IPS-20b (cell line): ENCODE data around the gene CCDC12.
A peak's percentile ranks its signal among the peaks of the same experiment; 100 is the strongest.

ENCODE experiments used
- H3K27ac ChIP-seq: one replicate; pipeline ENCODE4 v1.5.1; 2013; ENCODE audit warnings: low read length
- H3K27me3 ChIP-seq: 2 replicates; pipeline ENCODE4 v1.6.1; 2013; ENCODE audit warnings: mild to moderate bottlenecking, low read length, inconsistent platforms; ENCODE audit not compliant: insufficient read depth
- H3K36me3 ChIP-seq: 2 replicates; pipeline ENCODE4 v1.6.1; 2013; ENCODE audit warnings: low read depth, mild to moderate bottlenecking, inconsistent platforms, low read length, moderate library complexity; ENCODE audit not compliant: insufficient read depth
- H3K4me1 ChIP-seq: 2 replicates; pipeline ENCODE4 v1.6.1; 2013; ENCODE audit warnings: mild to moderate bottlenecking, control low read depth, inconsistent platforms, low read length, moderate library complexity; ENCODE audit not compliant: insufficient read depth
- H3K4me3 ChIP-seq: 2 replicates; pipeline ENCODE4 v1.5.1; 2013; ENCODE audit warnings: mild to moderate bottlenecking, low read length, inconsistent platforms
- H3K9ac ChIP-seq: 2 replicates; pipeline ENCODE4 v1.6.1; 2013; ENCODE audit warnings: low read depth, mild to moderate bottlenecking, inconsistent platforms, low read length, moderate library complexity
- H3K9me3 ChIP-seq: 2 replicates; pipeline ENCODE4 v1.6.1; 2013; ENCODE audit warnings: mild to moderate bottlenecking, low read depth, low read length, inconsistent platforms; ENCODE audit not compliant: insufficient read depth

Gene CCDC12

DNA sequence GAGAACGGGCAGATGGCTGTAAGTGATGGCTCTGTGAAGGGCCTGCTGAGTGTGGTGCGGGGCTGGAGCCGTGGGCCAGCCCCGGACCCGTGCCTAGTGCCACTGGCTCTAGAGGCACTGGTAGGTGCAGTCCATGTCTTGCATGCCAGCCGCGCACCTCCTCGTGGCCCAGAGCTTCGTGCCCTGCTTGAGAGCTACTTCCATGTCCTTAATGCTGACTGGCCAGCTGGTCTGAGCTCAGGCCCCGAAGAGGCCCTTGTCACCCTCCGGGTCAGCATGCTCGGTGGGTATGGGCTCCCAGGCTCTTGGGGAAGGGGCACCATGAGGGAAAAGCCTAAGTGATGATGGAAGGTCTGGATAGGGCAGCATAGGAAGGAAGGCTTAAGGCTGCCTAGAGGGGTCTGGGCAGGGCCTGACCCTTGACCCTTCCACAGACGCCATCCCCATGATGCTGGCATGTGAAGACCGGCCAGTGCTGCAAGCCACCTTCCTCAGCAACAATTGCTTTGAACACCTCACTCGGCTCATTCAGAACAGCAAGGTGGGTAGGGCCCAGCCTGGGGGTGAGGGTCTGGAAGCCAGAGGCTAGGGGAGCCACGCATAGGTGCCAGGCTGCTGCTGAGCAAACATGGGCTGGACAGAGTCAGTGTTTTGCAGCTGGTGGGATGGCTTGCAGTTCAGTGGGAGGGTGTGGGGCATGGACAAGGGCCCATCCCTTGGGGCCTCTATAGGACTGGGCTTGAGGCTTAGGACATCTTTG is 15.0 kb upstream of the CCDC12 start:
- no peak overlapping the region for H3K4me3 ChIP-seq
- H3K27ac ChIP-seq = no peak overlapping the region
- H3K27me3 ChIP-seq = no peaks in the 10 kb centered on the region
- no peak overlapping the region for H3K9ac ChIP-seq
- peaks cover 6% of the 10 kb centered on the region; the same call in 1 of the 2 replicates for H3K4me1 ChIP-seq
- H3K36me3 ChIP-seq = peaks cover 14% of the 10 kb centered on the region
- H3K9me3 ChIP-seq = no peaks in the 10 kb centered on the region

DNA sequence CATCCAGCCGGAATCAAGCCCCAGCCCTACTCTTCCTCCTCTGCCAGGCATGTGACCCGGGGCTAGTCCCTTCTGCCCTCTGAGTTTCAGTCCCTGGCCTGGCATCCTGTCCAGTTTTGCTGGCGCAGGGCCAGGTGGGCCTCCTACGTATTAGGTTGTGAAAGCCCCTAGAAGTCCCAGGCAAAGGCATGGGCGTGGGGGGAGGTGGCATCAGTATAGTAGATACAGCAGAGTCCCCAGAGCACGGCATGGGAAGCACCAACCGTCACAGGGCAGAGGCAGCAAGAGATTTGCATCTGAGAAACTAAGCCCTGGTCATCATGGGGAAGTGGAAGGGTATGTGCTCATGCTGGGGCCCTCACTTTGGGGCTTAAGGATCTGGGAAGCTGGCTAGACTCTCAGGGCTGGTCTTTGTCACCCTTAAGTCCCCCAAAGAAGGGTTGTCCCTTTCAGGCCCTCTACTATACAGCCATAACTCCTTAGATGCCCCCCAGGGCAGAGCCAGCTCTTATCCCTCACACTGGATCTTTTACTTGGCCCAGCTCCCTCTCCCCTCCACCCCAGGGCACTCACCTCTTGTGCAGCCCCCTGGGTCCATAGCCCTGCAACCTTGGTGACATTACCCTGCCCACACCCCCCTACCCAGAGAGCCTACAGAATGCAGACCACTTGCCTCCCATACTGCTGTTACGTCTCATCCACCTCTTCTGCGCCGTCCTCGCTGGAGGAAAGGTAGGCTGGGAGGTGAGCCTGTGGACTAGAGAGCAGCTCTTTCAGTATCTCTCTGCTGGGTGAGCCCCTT is 14.2 kb upstream of the CCDC12 start:
- peaks cover 14% of the 10 kb centered on the region for H3K36me3 ChIP-seq
- H3K4me1 ChIP-seq = peaks cover 6% of the 10 kb centered on the region; the same call in 1 of the 2 replicates
- no peak overlapping the region for H3K27ac ChIP-seq
- H3K4me3 ChIP-seq = no peak overlapping the region
- no peaks in the 10 kb centered on the region for H3K27me3 ChIP-seq
- no peaks in the 10 kb centered on the region for H3K9me3 ChIP-seq
- no peak overlapping the region for H3K9ac ChIP-seq

DNA sequence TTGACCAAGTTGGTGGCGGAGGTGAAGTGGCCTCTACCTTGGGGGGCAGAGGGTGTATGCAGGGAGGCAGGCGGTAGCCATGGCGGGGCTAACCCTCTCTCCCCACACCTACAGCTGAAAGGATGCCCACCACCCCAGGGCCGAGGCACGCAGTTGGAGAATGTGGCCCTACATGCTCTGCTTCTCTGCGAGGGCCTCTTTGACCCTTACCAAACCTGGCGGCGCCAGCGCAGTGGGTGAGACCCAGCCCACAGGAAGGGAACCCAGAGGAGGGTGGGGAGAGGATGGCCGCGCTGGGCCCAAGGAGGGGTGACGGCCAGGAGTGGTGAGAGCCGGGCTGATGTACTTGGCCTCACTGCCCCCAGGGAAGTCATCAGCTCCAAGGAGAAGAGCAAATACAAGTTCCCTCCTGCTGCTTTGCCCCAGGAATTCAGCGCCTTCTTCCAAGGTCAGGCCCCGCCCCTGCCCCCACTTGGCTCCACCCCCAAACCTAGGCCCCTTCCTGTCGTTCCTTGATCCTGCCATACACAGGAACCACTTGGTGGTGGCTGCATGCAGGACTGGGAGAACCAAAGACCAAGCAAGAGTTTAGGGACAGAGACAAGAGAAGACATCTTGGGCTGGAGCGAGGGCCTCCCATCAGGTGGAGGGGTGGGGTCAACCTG is 12.7 kb upstream of the CCDC12 start:
- Histone ChIP-seq H3K9ac (no peak overlapping the region), H3K27ac (no peak overlapping the region), H3K36me3 (peaks cover 7% of the 10 kb centered on the region), H3K4me1 (peaks cover 6% of the 10 kb centered on the region; the same call in 1 of the 2 replicates), H3K4me3 (no peak overlapping the region), H3K9me3 (no peaks in the 10 kb centered on the region), H3K27me3 (no peaks in the 10 kb centered on the region)

DNA sequence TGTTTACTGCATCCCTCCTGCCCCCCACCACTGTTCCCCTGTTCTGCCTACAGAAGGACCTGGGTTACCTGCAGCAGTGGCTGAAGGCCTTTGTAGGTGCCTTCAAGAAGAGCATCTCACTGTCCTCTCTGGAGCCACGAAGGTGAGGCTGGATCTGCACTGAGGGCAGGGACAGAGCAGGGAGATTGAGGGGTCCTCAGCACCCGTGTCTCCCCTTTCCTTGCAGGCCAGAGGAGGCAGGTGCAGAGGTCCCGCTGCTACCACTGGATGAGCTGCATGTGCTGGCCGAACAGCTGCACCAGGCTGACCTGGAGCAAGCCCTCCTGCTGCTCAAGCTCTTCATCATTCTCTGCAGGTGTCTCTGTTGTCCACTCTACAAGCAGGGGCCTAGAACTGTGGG is 12.1 kb upstream of the CCDC12 start:
- Histone ChIP-seq H3K4me3 (no peak overlapping the region), H3K9ac (no peak overlapping the region), H3K36me3 (peaks cover 6% of the 10 kb centered on the region), H3K27me3 (no peaks in the 10 kb centered on the region), H3K4me1 (peaks cover 6% of the 10 kb centered on the region; the same call in 1 of the 2 replicates), H3K9me3 (no peaks in the 10 kb centered on the region), H3K27ac (no peak overlapping the region)

DNA sequence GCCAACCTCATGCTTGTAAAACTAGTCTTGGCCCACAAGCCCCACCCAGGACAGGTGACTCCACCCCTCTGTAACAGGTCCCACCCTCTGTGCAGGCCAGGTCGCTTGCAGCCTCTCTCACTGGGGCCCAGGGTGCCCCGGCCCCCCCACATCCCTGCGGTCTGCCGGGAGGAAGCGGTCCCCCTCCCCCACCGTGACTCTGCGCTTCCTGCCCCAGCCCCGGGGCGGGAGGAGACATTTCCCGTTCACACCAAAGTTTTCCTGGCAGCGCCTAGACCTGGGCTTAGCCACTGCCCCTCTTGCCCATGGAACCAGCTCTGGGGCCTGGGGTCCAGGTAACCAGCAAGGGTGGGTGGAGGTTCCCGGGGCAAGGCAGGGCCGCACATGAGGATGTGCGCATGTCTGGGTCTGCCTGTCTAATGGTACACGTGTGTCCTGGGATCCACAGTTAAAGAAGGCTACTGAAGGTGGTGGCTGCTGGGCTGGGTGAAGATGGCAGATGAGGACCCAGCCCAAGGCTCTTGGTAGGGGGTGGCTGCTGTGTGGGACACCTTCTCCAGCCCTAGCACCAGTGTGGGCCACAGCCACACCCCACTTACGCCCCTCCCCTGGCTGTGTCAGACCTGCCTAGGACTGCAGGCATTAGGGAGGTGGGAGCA is 11.3 kb upstream of the CCDC12 start:
- peaks cover 6% of the 10 kb centered on the region for H3K36me3 ChIP-seq
- H3K9me3 ChIP-seq = no peaks in the 10 kb centered on the region
- H3K4me1 ChIP-seq = peaks cover 6% of the 10 kb centered on the region; the same call in 1 of the 2 replicates
- no peaks in the 10 kb centered on the region for H3K27me3 ChIP-seq
- H3K9ac ChIP-seq = peak overlapping the region; percentile 61; the same call in 1 of the 2 replicates
- H3K4me3 ChIP-seq = peak overlapping the region; percentile 32; the same call in 1 of the 2 replicates
- H3K27ac ChIP-seq = no peak overlapping the region

DNA sequence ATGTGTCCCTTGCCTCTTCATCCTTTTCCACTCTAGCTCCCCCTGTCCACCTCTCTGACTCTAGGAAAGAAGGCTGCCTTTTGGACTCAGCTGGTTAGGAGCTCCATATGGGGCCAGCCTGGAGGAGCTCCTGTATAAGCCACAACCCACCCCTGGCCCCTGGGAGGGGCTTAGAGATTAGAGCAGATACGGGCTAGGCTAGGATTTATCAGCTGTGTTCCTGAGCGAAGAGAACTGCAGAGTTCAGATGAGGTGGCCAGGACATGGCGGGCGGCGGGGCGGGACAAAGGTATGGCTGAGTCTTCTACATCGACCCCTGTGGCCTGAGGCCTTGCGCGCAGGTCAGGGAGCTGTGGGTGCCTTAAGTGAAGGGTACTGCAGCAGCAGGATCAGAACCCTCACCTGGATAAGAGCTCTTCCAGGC is 10.8 kb upstream of the CCDC12 start:
- Histone ChIP-seq H3K4me3 (no peak overlapping the region), H3K9me3 (no peaks in the 10 kb centered on the region), H3K9ac (peak overlapping the region; percentile 61; the same call in 1 of the 2 replicates), H3K4me1 (peaks cover 6% of the 10 kb centered on the region; the same call in 1 of the 2 replicates), H3K27me3 (no peaks in the 10 kb centered on the region), H3K27ac (no peak overlapping the region), H3K36me3 (peaks cover 6% of the 10 kb centered on the region)

DNA sequence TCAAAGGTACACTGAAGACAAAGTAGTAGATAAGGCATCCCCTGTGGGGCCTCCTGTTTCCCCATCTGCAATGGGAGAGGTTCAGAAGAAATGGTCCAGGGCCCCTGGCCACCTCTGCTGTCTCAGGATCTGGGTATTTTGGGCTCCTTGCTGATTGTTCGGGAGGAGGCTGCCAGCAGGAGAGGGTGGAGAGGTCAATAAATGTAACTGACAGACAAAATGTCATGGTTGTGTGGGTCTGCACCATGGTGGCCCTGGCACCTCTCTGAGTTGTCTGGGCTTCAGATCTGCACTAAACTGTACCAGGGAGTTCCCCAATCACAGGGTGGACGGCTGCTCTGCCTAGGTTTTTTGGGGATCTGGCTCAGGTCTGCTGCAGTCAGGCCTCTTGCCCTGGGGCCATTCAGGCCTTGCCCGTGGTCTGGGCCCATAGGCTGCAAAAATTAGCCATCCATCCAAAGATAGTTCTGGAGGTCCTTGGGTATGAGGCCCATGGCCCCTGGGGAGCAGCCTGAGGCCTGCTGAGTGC is 10.3 kb upstream of the CCDC12 start:
- Histone ChIP-seq H3K4me1 (peaks cover 6% of the 10 kb centered on the region; the same call in 1 of the 2 replicates), H3K9me3 (no peaks in the 10 kb centered on the region), H3K27ac (no peak overlapping the region), H3K9ac (no peak overlapping the region), H3K27me3 (no peaks in the 10 kb centered on the region), H3K4me3 (no peak overlapping the region), H3K36me3 (peaks cover 6% of the 10 kb centered on the region)

DNA sequence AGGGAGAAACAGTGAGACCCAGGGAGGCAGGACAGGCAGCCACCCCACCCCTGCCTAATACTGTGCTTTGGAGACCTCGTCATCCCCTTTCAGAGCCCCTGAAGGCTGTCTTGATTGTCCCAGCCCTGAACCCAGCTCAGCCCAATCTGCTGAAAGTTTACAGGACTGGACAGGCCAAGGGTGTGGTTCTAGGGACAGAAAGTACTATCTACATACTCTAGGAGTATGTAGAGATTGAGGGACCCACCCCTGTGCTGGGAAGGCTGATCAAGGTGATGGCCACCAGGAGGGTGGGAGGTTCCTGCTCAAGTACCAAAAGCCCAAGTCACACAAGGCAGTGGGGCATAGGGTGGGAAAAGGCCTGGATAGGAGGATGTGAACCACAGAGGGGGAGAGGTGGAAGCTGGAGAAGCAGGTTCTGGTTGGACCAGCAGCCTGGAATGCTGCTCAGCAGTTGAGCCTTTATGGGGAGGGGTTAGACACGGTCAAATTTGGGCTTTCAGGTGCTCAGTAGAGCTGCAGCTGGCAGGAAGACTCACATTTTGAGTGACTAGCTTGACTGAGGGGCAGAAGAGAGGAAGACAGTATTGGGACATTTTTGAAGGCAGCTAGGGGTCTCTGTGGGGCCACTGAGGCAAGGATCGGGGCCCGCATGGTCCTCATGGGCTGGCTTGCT is 9.6 kb upstream of the CCDC12 start:
- peaks cover 5% of the 10 kb centered on the region for H3K36me3 ChIP-seq
- no peaks in the 10 kb centered on the region for H3K9me3 ChIP-seq
- no peaks in the 10 kb centered on the region for H3K27me3 ChIP-seq
- no peak overlapping the region for H3K27ac ChIP-seq
- H3K4me1 ChIP-seq = peaks cover 11% of the 10 kb centered on the region; the same call in 1 of the 2 replicates
- no peak overlapping the region for H3K9ac ChIP-seq
- H3K4me3 ChIP-seq = no peak overlapping the region

DNA sequence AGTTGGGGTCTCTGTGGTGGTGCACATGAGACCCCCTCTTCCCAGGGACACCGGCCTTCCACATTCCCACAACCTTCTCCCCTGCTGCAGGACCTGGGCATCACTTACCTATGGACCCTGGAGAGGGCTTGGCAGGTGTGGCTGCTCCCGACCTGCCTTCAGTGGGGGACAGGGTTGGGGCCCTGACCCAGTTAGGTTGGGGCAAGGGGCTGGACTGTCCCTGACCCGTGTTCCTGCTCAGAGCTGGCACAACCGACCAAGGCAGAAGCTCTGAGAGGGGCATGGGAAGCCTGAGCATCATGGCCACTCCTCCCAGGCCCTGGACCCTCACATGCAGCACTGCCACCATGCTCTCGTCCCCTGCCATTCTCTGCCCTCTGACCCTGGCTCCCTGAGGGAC is 9.0 kb upstream of the CCDC12 start:
- Histone ChIP-seq H3K9me3 (no peaks in the 10 kb centered on the region), H3K4me3 (no peak overlapping the region), H3K4me1 (peaks cover 12% of the 10 kb centered on the region; the same call in 1 of the 2 replicates), H3K36me3 (no peaks in the 10 kb centered on the region; the same call in 1 of the 2 replicates), H3K27ac (no peak overlapping the region), H3K27me3 (peaks cover 2% of the 10 kb centered on the region; the same call in 1 of the 2 replicates), H3K9ac (no peak overlapping the region)

DNA sequence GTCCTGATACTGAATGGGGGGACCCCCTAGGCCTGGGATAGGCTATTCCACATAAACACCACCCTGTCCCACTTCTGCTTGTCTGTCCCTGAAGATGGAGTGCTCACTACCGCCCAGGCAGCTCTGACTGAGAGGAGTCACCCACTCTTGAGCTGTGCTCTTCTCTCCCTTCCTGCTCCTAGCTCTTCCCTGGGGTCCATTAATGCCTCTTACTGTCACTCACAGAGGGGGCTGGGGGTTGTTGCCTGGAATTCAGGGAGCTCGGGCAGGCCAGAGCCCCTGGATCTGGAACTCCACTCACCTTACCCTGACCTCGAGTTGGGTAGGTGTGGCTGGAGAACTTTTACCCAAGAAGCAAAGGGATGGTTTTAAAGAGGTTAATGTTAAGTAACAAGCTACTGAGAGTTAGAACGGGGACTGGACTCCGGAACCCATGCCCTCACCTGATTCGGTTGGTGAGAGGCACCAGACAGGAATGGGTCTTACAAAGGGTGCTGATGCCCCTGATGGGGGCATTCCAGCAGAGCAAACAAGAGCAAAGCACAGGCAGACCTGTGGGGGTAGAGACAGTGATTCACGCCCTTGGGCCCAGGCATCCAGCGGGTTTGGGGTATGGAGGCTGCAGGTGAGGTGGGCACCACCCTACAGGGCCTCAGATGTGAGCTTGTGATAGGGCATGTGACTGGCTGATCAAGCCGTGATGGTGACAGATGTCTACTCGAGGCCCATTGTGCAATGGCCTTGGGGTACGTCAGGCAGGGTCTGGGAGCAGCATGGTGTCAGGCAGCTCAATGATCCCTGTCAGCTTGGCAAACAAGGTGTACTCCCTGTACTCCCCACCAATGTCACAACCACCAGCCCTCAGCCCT is 8.3 kb upstream of the CCDC12 start:
- Histone ChIP-seq H3K9me3 (no peaks in the 10 kb centered on the region), H3K4me1 (peaks cover 13% of the 10 kb centered on the region; the same call in 1 of the 2 replicates), H3K27me3 (peaks cover 5% of the 10 kb centered on the region; the same call in 1 of the 2 replicates), H3K27ac (no peak overlapping the region), H3K9ac (no peak overlapping the region), H3K4me3 (no peak overlapping the region), H3K36me3 (no peaks in the 10 kb centered on the region; the same call in 1 of the 2 replicates)
